Retinal pigment epithelial cell (primary cell): ENCODE data around the gene PRC1.

Experiments used
- DNase-seq: peaks from one replicate; pipeline ENCODE4 v3.0.0-alpha.2; 2010; ENCODE audit warnings: low read depth
- H3K4me3 ChIP-seq: 2 replicates; pipeline ENCODE4 v1.5.1; 2011; ENCODE audit warnings: mild to moderate bottlenecking, low read length, control low read depth, moderate library complexity
- CTCF ChIP-seq: conservative IDR thresholded peaks from 2 replicates; pipeline ENCODE4 v1.5.1; 2011; ENCODE audit warnings: low read depth, low read length, control low read depth, inconsistent platforms

PRC1 gene

GRCh38 chr15:90939756-90940155, 54.6 kb downstream of the PRC1 start:
- no peak overlapping the region for H3K4me3 ChIP-seq
- TF ChIP-seq CTCF = no peak
- no peak for DNase-seq

GRCh38 chr15:90938261-90938660, 56.1 kb downstream of the PRC1 start:
- no peak overlapping the region for H3K4me3 ChIP-seq
- DNase-seq = no peak
- TF ChIP-seq CTCF = no peak

- TF ChIP-seq CTCF = no peak
- DNase-seq = no peak
- H3K4me3 ChIP-seq = no peak overlapping the region
Observed at GRCh38 chr15:90936823-90937222, 57.5 kb downstream of the PRC1 start.

GRCh38 chr15:90934949-90935751, 59.2 kb downstream of the PRC1 start, which contains the start of gene UNC45A:
Gene UNC45A (plus strand): TSS chr15:90935285. CDS start chr15:90935325, 40 bp downstream.
- DNase-seq = no peak
- TF ChIP-seq CTCF = peak; percentile 5
- peak within 1 kb of the TSS; percentile 74 for H3K4me3 ChIP-seq

GRCh38 chr15:90934256-90934948, 59.9 kb downstream of the PRC1 start:
- TF ChIP-seq CTCF = peak; percentile 95

GRCh38 chr15:90933301-90933700, 61.0 kb downstream of the PRC1 start:
- no peak overlapping the region for H3K4me3 ChIP-seq
- DNase-seq = no peak
- TF ChIP-seq CTCF = no peak

More at GRCh38 chr15:90934256-90934948, 59.9 kb downstream of the PRC1 start:
- peak overlapping the region; percentile 74 for H3K4me3 ChIP-seq
- DNase-seq = no peak

- no peak for TF ChIP-seq CTCF
- no peak overlapping the region for H3K4me3 ChIP-seq
- DNase-seq = no peak
Observed at GRCh38 chr15:90932660-90932991, 61.7 kb downstream of the PRC1 start.
